ENCODE data around the gene RBMS2.
A peak's percentile ranks its signal among the peaks of the same experiment; 100 is the strongest.

Gene RBMS2

DNA sequence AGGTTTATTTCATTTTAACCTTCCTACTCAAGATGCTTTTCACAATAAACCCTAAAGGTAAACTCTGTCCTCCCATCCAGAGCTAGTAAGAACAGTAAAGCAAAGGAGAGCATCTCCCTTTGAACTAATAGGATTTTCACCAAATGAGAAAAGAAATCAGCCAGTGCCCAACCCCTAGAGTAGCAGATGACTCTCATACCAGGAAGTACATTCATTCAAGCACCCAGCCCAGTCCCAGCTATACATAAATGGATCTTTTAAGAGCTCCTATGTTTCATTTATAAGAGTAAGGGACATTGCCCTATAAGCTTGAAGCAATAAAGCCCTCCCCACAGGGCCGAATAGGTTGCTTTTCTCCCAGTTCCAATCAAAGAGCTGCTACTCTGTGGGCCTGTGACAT, 100.9 kb downstream of the RBMS2 start:
- H3K27ac ChIP-seq, result no peak overlapping the region
- H3K4me3 ChIP-seq (ENCODE audit: low read depth, low read length), result no peak overlapping the region
- in situ Hi-C loops (cut with HindIII; ENCODE audit: low pct_ligation_motif_present, low sequenced_read_pairs), result loop anchor here (25.0 kb wide), 1 partner anchor 110 kb away; the partner anchor contains the start of gene RBMS2
- H3K27me3 ChIP-seq (replicated peaks), result no peaks in the 10 kb centered on the region
- TF ChIP-seq, protein P1, sequence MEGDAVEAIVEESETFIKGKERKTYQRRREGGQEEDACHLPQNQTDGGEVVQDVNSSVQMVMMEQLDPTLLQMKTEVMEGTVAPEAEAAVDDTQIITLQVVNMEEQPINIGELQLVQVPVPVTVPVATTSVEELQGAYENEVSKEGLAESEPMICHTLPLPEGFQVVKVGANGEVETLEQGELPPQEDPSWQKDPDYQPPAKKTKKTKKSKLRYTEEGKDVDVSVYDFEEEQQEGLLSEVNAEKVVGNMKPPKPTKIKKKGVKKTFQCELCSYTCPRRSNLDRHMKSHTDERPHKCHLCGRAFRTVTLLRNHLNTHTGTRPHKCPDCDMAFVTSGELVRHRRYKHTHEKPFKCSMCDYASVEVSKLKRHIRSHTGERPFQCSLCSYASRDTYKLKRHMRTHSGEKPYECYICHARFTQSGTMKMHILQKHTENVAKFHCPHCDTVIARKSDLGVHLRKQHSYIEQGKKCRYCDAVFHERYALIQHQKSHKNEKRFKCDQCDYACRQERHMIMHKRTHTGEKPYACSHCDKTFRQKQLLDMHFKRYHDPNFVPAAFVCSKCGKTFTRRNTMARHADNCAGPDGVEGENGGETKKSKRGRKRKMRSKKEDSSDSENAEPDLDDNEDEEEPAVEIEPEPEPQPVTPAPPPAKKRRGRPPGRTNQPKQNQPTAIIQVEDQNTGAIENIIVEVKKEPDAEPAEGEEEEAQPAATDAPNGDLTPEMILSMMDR (IDR thresholded peaks at IDR 0.05; ENCODE audit: low read depth, low read length, missing control alignments), result no peak
- DNase-seq, result no peak
- peaks cover 22% of the 10 kb centered on the region for H3K36me3 ChIP-seq (replicated peaks)

- in situ Hi-C loops (cut with HindIII; ENCODE audit: low pct_ligation_motif_present, low sequenced_read_pairs), result no loop called here
- Histone ChIP-seq H3K4me3 (ENCODE audit: low read depth, low read length) (no peak overlapping the region), H3K27ac (no peak overlapping the region), H3K36me3 (replicated peaks) (peaks cover 2% of the 10 kb centered on the region), H3K27me3 (replicated peaks) (no peaks in the 10 kb centered on the region)
- TF ChIP-seq, protein P1 (IDR thresholded peaks at IDR 0.05; ENCODE audit: low read depth, low read length, missing control alignments), result no peak
- DNase-seq, result no peak
Observed at GRCh38 chr12:56626701-56627100, 105.1 kb downstream of the RBMS2 start.

- in situ Hi-C loops (cut with HindIII; ENCODE audit: low pct_ligation_motif_present, low sequenced_read_pairs), result no loop called here
- Histone ChIP-seq H3K36me3 (replicated peaks) (peaks cover 2% of the 10 kb centered on the region), H3K27ac (peak overlapping the region; percentile 81), H3K4me3 (ENCODE audit: low read depth, low read length) (peak overlapping the region; percentile 94), H3K27me3 (replicated peaks) (no peaks in the 10 kb centered on the region)
- TF ChIP-seq, protein P1 (IDR thresholded peaks at IDR 0.05; ENCODE audit: low read depth, low read length, missing control alignments), result no peak
- peak; percentile 45 for DNase-seq
Observed at GRCh38 chr12:56628671-56629458, 107.2 kb downstream of the RBMS2 start.

GRCh38 chr12:56629459-56630179, 108.0 kb downstream of the RBMS2 start:
- Histone ChIP-seq H3K36me3 (replicated peaks) (peaks cover 2% of the 10 kb centered on the region), H3K27me3 (replicated peaks) (no peaks in the 10 kb centered on the region), H3K4me3 (ENCODE audit: low read depth, low read length) (peak overlapping the region; percentile 94), H3K27ac (peak overlapping the region; percentile 81)
- DNase-seq, result no peak
- TF ChIP-seq, protein P1 (IDR thresholded peaks at IDR 0.05; ENCODE audit: low read depth, low read length, missing control alignments), result no peak
- in situ Hi-C loops (cut with HindIII; ENCODE audit: low pct_ligation_motif_present, low sequenced_read_pairs), result no loop called here

- Histone ChIP-seq H3K4me3 (ENCODE audit: low read depth, low read length) (peak within 1 kb of the TSS; percentile 94), H3K27me3 (replicated peaks) (no peaks in the 10 kb centered on the region), H3K36me3 (replicated peaks) (peaks cover 2% of the 10 kb centered on the region), H3K27ac (peak within 1 kb of the TSS; percentile 81)
- TF ChIP-seq, protein P1 (IDR thresholded peaks at IDR 0.05; ENCODE audit: low read depth, low read length, missing control alignments), result no peak
- in situ Hi-C loops (cut with HindIII; ENCODE audit: low pct_ligation_motif_present, low sequenced_read_pairs), result no loop called here
- peak; percentile 82 for DNase-seq
Observed at GRCh38 chr12:56630180-56630632, 108.6 kb downstream of the RBMS2 start, which contains the start of gene BAZ2A. Gene BAZ2A (minus strand): TSS chr12:56630326. CDS start chr12:56617530, 12,796 bp downstream.
